ENCODE measurements around the gene LOXL1.

The LOXL1 gene

GRCh38 chr15:73885954-73886700 lies 40.1 kb upstream of the LOXL1 start:
- Mint-ChIP-seq H3K4me1 (no peaks in the 10 kb centered on the region), H3K27me3 (ENCODE audit: low read depth) (peaks cover 50% of the 10 kb centered on the region), H3K36me3 (ENCODE audit: low read depth) (no peaks in the 10 kb centered on the region), H3K9me3 (no peaks in the 10 kb centered on the region), H3K4me3 (no peak overlapping the region), H3K27ac (no peak overlapping the region)
- no peak for TF ChIP-seq CTCF (IDR thresholded peaks at IDR 0.05; ENCODE audit: unreplicated experiment in 3 of 3)

GRCh38 chr15:73886717-73887345 lies 39.4 kb upstream of the LOXL1 start:
- Mint-ChIP-seq H3K4me1 (no peaks in the 10 kb centered on the region), H3K4me3 (no peak overlapping the region), H3K27ac (no peak overlapping the region), H3K27me3 (ENCODE audit: low read depth) (peaks cover 46% of the 10 kb centered on the region), H3K9me3 (no peaks in the 10 kb centered on the region), H3K36me3 (ENCODE audit: low read depth) (no peaks in the 10 kb centered on the region)
- TF ChIP-seq CTCF (IDR thresholded peaks at IDR 0.05; ENCODE audit: unreplicated experiment in 3 of 3), result no peak

- no peaks in the 10 kb centered on the region for H3K9me3 Mint-ChIP-seq
- no peaks in the 10 kb centered on the region for H3K4me1 Mint-ChIP-seq
- H3K27me3 Mint-ChIP-seq (ENCODE audit: low read depth), result peaks cover 46% of the 10 kb centered on the region
- no peak for TF ChIP-seq CTCF (IDR thresholded peaks at IDR 0.05; ENCODE audit: unreplicated experiment in 3 of 3)
- H3K4me3 Mint-ChIP-seq, result no peak overlapping the region
- H3K36me3 Mint-ChIP-seq (ENCODE audit: low read depth), result no peaks in the 10 kb centered on the region
- H3K27ac Mint-ChIP-seq, result no peak overlapping the region
These were observed 38.8 kb upstream of the LOXL1 start for GRCh38 chr15:73887481-73887880.

- H3K36me3 Mint-ChIP-seq (ENCODE audit: low read depth), result no peaks in the 10 kb centered on the region
- peaks cover 49% of the 10 kb centered on the region for H3K27me3 Mint-ChIP-seq (ENCODE audit: low read depth)
- no peaks in the 10 kb centered on the region for H3K4me1 Mint-ChIP-seq
- H3K4me3 Mint-ChIP-seq, result no peak overlapping the region
- no peak overlapping the region for H3K27ac Mint-ChIP-seq
- H3K9me3 Mint-ChIP-seq, result no peaks in the 10 kb centered on the region
- no peak for TF ChIP-seq CTCF (IDR thresholded peaks at IDR 0.05; ENCODE audit: unreplicated experiment in 3 of 3)
These were observed 37.8 kb upstream of the LOXL1 start for GRCh38 chr15:73888224-73889041.

- no peak for TF ChIP-seq CTCF (IDR thresholded peaks at IDR 0.05; ENCODE audit: unreplicated experiment in 3 of 3)
- no peak overlapping the region for H3K27ac Mint-ChIP-seq
- H3K36me3 Mint-ChIP-seq (ENCODE audit: low read depth), result no peaks in the 10 kb centered on the region
- H3K27me3 Mint-ChIP-seq (ENCODE audit: low read depth), result peaks cover 41% of the 10 kb centered on the region
- no peak overlapping the region for H3K4me3 Mint-ChIP-seq
- no peaks in the 10 kb centered on the region for H3K4me1 Mint-ChIP-seq
- H3K9me3 Mint-ChIP-seq, result no peaks in the 10 kb centered on the region
These were observed 37.1 kb upstream of the LOXL1 start for GRCh38 chr15:73889053-73889761.
